Measurements from ENCODE around the gene CSF2RB.
"Not testable (repeated sequence)": the region's sequence is repeated elsewhere in the genome, so short reads cannot be mapped to it uniquely, and the experiment has no call there.

CSF2RB gene

DNA sequence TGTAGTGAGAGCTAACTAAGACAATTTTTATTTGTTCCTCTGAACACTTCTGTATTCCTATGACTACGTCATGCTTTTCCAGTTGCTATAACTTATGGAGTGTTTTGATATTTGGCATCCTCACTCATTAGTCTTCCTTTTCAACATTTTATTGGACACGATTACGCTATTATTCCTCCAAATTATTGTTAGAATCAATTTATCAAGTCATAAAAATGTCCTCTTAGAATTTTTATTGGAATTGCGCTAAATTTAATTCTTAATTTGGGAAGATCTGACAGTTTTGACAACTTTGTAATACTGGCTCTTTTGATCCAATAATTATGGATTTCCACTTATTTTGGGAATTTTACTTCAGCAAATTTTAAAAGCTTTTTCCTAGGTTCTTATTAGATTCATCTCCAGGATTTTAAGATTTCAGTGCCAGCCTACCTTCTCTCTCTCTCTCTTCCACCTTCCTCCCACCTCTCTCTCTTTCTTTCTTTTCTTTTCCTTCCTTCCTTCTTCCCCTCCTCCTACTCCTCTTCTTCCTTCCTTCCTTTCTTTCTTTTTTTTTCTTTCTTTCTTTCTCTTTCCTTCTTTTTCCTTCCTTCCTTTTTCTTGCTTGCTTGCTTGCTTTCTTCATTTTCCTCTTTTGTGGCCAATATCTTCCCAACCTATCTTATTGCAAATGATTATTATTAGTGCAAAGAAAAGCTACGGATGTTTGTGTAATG is 55.0 kb downstream of the CSF2RB start:
- DNase-seq (ENCODE audit: low spot score): no peak

DNA sequence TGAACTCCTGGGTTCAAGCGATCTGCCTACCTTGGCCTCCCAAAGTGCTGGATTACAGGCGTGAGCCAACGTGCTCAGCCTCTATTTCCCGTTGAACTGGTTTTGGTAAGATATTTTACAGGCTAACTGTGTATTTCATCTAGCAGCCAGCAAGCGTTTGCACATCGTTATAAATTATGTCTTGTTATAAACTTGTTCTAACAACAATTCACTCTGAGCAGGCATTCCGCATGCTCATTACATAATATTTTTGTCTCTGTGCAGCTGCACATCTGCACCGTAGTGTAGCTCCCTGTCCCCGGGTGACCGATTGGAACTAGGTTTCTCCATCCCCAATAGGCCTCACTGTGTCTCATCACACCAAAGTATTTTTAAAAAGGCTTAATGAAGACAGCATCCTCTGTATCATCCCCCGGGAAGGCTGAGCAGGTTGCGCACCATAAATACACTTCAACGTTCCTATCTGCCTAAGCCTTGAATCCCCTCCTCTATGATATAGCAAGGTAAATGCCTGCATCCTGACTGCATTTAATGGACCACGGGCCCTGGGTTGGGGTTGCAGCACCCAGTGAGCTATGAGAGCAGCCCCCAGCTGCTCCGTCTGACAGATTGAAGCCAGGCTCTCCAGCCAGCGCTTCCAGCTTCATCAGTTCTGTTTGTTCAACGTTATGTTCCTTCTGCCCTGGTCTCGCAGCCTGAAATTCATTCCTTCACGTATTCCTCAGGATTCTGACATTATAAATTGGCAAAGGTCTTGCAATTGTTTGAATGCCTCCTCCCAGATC is 58.1 kb downstream of the CSF2RB start:
- DNase-seq (ENCODE audit: low spot score): no peak

DNA sequence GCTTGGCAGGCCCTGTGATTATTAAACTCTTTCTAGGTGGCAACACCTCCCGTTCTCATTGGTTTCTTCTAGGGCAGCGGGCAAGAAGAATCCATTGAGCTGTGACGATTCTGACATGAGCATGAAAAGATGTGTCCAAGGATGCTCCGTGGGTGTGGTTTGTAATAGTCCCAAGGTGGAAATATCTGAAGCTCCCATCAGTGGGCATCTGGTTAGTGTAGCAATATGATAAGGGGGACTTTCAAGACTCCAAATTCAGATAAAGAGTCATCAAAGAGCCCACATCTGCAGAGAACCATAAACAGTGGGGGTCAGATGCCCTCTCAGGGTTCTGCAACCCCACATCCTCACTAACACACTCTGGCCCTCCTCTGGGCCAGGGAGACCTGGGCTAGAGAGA is 63.2 kb downstream of the CSF2RB start:
- DNase-seq (ENCODE audit: low spot score): peak; percentile 31

DNA sequence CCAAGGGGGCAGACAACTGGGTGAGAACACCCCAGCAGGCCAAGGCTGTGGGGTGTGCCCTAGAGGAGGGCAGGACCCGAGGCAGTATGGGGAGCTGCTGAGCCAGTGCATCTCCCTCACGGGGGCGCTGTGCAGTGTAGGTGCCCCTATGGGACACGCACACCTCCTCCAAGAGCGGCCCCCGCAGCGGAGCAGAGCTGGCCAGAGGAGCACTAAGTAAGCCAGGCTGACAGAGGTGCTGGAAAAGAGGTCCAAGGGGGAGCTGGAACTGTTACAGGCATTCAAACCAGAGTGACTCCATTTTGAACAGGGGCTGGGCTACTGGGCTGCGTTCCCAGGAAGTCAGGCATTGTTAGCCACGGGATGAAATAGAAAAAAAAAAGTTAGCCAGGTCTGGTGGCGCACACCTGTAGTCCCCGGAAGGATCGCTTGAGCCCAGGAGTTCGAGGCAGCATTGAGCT is 64.0 kb downstream of the CSF2RB start:
- peak; percentile 76 for DNase-seq (ENCODE audit: low spot score)

DNA sequence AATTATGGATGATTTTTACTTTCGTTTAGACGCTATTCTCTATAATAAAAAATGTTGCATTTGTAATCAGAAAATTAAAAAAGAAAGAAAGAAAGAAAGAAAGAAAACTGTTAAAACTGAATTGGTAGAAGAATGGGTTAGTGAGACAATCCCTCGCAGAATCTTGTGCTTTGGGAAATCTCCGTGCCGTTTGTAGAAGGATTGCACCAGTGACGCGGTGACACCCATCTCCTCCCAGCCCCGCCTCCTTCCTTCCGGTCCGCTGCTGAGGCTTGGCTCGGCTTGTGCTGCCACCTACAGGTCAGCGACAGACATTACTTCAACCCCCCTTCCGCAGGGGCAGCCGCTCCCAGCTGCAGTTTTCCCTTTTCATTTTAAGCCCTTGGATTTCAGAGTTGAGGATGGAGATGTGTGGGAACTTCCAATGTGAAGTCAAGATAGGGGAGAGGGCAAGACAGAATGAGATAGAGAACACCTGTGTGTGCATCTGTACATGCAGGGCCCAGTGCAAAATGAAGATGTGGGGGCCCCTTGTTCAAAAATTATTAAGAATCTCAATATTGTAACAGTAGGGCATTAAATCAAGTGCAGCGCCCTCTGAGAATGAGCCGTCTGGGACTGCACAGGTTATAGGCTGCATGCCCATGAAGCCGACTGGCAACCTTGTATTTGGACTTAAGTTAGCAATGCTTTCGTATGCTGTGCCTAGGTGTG is 64.7 kb downstream of the CSF2RB start:
- DNase-seq (ENCODE audit: low spot score): peak; percentile 93

DNA sequence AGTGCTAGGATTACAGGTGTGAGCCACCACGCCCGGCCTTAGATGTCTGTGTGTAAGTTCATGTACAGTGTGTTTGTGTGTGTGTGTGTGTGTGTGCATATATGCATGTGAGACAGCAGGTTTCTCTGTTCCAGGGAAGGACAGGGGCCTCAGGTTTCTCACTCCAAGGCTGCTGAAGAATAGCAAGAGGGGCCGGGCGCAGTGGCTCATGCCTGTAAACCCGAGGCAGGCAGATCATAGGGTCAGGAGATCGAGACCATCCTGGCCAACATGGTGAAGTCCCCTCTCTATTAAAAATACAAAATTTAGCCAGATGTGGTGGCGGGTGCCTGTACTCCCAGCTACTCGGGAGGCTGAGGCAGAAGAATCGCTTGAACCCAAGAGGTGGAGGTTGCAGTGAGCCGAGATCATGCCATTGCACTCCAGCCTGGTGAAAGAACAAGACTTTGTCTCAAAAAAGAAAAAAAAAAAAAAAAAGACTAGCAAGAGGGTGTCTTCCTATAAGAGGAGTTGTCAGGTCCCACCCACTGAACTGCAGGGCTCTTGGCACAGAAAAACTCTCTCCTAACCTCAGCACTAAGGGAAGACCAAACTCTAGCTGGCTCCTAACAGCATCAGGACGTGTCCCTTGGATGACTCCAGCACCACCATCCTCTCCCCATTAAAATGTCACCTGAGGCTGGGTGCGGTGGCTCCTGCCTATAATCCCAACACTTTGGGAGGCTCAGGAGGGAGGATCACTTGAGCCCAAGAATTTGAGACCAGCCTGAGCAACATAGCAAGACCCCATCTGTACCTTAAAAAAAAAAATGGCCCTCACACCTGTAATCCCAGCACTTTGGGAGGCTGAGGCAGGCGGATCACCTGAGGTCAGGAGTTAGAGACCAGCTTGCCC is 65.8 kb downstream of the CSF2RB start:
- DNase-seq (ENCODE audit: low spot score): no peak

DNA sequence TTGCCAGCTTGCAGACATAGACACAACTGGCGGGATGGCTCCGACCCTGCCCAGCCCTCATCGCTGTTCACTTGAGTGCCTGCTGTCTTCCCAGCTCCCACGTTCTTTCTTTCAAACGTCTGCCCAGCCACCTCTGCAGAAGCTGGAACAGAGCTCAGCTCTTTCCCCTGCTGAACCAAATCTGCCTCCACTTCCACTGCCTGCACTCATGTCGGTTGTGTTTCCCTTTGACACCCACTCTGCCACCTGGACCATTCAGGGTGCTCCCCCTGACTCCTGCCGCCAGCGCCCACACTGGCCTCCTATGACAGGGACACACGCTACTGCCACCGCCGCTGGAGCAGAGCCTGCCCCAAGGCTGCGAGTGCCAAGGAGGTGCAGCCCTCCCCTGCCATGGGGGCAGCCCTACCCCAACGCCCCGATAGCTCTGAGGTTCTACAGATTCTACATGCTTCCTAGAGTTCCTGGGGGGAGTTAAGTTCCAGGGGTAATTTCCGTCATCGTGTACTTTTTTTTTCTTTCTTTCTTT is 67.9 kb downstream of the CSF2RB start:
- no peak for DNase-seq (ENCODE audit: low spot score)

DNA sequence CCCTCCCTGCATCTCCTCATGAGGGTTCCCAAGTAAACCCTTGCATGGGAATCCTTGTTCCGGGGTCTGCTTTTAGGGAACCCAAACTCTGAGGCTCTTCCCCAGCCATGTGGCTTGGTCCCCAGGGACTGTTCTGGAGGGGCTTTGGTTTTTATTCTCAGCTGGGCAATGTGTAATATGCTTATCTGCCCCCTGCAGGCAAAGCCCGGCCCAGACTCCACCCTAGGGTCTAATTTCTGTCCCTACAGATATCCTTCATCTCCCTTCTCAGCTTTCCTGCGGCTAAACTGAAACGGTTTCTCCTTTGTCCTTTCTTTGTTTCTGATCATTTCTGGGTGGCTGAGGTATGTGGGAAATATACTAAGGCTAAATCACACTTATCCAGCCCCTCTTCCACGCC is 68.7 kb downstream of the CSF2RB start:
- peak; percentile 80 for DNase-seq (ENCODE audit: low spot score)

DNA sequence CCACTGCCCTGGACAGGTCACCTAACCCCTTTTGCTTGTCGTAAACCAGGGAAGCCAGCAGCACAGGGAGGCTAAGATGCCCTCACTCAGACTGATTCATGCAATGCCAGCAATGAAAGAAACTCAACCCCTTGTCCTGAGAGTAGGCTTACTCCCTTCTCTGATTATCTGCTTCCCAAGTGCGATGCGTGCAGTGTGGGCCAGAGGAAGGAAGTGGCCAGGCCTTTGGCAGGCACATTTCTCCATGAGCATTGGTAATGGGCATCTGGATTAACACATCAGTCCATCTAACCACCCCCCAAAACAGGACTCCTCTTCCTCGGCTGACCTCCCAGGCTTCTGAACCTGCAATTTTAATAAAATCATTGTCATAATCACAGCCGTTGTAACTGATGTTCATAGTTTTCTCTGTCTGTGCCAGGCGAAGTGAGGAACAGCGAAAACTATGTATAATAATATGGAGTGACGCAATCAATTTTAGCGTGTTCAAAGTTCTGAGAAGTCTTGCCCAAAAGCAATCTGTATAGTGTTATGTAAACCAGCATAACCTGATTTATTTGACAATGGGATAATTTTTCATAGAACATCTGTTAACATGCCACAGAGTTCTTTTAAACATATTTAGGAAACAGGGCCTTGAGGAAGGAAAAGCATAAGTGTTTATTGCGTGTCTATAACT is 71.9 kb downstream of the CSF2RB start:
- no peak for DNase-seq (ENCODE audit: low spot score)

DNA sequence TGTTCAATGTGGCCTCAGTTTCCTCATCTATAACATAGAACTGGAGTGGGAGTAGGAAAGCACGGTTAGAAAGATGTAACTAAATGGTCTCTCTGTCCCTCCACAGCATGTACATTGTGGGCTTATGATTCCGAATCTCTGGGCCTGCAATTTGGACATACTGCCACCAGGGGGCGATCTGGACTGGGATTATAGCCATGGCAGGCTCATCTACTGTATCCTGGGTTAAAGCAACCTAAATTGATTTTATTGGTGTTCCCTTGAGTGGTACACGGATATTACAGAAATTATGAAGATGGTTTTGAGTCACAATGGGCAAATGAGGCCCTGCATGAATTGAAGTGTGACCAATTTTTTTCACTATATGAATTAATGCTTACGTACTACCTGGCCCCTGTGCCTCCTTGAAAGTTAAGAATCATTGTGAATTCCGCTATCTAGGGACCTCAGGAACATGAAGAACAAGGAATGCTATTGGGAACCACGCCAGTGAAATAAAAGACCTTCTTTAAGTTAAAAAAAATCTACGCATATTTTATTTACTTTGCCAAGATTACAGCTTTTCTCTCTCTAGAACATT is 72.9 kb downstream of the CSF2RB start:
- DNase-seq (ENCODE audit: low spot score): peak; percentile 69

DNA sequence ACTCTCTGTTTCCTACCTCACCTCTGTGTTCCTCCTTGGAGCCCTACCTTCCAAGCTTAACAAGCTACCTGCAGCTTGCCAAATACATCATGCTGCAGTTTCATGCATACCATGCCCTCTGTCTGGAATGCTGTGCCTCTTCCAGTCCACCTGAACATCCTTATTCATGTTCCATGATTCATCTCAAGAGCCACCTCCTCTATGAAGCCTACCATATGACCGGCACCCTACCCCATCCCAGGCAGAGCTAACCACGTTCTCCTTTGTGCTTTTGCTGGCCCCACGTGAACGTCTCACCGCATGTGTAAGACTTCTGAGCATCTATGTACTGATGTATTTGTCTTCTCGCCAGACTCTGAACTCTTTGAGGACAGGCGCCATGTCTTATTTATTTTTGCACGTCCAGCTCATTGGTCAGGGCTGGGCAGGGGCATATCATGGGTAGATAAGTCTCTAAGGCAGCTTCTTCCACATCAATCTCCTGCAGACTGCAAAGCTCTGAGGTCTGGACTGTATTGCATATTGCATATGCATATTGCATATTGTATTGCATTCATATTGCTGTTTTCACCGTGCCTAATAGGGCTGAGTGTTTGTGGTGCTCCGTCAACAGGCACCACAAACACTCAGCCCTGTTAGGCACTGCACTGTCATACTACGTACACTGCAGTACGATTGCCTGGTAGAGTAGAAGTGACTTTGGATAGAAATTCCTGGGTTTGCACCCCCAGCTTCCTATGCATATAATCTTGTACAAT is 74.8 kb downstream of the CSF2RB start:
- DNase-seq (ENCODE audit: low spot score): no peak

DNA sequence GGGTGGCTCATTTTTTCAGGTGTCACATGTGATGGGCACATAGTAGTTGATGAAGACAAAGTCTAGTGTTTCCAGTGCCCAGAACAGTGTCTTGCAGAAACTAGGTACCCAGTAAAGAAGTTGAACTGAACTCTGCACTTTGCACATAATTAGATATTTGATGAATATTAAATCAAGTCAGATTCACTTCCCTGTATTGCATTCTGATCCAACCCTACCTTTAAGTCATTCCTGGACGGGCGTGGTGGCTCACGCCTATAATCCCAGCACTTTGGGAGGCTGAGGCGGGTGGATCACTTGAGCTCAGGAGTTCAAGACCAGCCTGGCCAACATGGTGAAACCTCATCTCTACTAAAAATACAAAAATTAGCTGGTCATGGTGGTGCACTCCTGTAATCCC is 75.6 kb downstream of the CSF2RB start:
- DNase-seq (ENCODE audit: low spot score): not testable (repeated sequence)

Data from hematopoietic multipotent progenitor cell treated with erythropoietin and hydrocortisone succinate and interleukin-3 and kit ligand, for 17 days (in vitro differentiated cells).